NAMALWA (cell line): Measurements from ENCODE around the gene MYO9B.
A peak's percentile ranks its signal among the peaks of the same experiment; 100 is the strongest.

Experiments used
- DNase-seq: peaks from one replicate; pipeline ENCODE4 v3.0.0-alpha.2; 2015; ENCODE audit warnings: low spot score

MYO9B gene

GRCh38 chr19:17242431-17243208 is 167.0 kb downstream of the MYO9B start:
- DNase-seq, result no peak

DNA sequence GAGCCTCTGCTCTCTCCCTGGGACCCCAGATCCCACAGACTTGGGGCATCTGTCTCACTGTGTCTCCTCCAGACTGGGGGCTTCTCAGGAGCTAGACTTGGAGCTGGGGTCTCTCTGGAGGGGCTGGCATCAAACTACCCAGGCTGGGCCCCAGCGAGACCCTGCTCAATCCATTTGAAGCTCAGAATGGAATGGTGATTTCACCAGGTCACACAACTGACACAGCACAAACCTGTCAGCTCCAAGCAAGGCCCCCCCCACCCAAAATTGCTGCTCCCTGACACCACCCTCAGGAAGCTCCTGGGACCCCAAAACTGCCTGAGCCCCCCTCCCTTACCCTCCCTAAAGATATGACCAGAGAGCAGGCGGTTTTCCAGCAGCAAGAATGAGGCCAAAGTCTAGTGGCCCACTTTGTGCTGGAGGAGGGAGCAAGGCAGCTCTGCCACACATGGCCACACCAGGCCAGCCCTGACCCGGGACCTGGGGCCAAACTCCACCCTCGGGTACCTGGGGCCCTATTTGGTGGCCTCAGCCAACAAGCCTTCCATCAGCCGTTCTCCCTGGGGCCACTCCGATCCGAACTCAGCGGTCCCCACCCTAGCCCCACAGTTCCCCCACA is 167.7 kb downstream of the MYO9B start:
- no peak for DNase-seq

DNA sequence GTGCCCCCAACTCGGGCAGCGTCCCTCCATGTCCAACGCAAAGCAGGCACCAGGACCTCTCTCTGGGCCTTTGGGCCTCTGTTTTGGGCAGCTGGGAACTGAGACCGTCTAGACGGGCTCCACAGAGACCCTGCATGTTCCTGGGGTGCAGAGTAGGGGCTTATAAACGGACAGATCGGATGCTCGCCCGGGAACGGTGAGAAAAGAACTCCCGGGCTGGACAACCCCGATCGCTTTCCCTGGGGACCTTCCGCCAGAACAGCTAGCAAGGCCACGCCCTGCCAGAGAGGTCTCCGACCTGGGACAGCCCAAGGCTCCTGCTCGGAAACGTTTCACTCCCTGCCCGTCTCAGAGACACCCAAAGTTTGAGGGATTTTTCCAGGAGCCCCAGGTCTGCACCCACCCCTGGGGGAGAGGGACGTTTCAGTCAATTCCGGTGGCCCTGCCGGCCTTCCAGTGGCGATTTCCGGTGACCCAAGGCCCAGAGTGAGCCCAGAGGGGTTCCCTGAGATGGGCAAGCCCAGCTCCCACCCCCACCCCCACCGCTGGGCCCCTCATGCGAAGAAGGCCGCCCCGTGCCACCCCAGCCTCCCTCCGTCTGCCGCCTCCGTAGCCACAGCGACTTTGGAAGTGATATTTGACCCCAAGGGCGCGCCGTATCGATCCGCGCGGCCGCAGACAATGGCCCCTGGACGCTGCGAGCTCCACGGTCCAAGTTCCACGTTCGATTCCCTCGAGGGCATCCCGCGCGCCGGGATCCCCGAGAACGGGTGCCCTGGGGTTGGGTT is 168.4 kb downstream of the MYO9B start:
- DNase-seq, result no peak

- DNase-seq, result no peak
These were observed 169.3 kb downstream of the MYO9B start for GRCh38 chr19:17244618-17245534.

GRCh38 chr19:17245535-17245984 is 170.0 kb downstream of the MYO9B start, which contains the start of gene NR2F6:
Gene NR2F6, minus strand, starts transcription at chr19:17245919. Its CDS starts 699 bp downstream, at chr19:17245220.
- DNase-seq, result no peak

DNA sequence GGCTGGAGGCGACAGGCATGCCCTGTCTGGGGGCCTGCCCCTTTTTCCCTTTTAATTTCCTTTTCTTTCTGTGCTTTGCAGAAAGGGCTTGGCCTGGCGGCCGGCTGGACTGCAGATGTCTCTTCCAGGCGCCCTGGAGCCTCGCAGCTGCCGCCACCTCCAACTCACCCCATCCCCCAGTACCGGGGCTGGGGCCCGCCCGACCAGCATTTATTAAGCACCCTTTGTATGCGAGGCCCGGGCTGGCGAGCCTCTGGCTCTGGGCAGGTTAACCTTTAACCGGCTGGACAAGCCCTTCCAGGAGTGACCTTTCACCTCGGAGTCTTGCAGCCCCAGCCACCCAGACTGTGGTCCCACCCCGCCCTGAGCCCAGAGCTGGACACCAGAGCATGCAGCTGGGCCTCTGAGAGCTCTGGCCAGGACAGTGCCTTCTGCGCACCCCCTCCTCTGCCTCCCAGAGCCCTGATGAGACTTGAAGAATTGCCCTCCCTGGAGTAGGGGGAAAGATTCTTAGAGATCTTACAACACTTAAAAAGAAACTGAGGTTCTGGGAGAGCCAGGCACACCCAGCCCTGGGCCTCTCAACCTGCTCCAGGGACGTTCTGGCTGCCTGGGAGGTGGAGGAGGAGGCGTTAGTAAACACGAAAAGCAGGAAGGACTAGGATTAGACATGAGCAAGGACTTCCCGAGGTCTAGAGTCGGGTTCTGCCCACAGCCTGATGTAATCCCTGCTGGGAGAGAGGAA is 171.3 kb downstream of the MYO9B start:
- DNase-seq, result no peak

GRCh38 chr19:17248011-17248776 is 172.6 kb downstream of the MYO9B start:
- no peak for DNase-seq

DNA sequence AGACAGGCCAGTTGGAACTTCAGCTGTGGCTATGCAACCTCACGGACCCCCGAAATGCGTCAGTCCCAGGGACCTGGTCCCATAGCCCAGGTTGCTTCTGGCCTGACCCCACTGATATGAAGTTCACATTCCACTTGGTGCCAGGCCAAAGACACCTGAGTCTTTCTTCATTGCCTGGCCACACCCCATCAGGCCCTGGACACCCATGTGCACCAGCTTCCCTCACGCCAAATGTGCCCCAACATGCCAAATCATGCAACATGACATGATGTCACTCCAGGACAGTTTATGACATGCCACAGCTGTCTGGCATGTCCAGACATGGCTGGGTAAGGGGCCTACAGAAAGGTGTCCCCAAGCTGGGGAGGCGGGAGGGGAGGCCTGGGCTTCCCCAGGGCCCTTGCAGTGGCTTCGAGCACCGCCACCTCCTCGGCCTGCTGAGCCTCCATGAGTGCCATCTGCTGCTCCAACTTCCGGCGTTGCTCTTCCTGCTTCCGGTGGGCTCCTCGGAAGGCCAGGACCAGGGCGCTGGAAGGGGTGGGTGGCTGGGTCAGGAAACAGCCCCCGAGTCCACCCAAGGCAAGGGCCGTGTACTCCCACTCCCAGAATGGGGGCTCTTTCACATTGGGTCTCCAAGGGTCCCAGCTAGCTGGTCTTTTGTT is 174.4 kb downstream of the MYO9B start:
- no peak for DNase-seq

- no peak for DNase-seq
These were observed 179.1 kb downstream of the MYO9B start for GRCh38 chr19:17254636-17255035.

DNA sequence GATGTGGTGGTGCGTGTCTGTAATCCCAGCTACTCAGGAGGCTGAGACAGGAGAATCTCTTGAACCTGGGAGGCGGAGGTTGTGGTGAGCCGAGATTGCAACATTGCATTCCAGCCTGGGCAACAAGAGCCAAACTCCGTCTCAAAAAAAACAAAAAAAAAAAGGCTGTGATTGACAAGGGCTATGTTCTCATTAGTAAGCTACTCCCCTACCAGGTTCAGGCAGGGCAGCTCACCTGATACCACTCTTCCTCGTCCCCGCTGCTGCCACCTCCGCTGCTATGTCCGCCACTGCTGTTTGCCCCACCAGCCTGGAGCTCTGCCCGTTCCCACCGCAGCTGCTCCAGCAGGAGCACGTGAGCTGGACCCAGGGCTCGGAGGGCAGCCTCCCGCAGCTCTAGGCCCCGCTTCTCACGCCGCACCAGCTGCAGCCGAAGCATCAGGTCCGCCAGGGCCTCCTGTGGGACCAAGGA is 179.6 kb downstream of the MYO9B start:
- no peak for DNase-seq

DNA sequence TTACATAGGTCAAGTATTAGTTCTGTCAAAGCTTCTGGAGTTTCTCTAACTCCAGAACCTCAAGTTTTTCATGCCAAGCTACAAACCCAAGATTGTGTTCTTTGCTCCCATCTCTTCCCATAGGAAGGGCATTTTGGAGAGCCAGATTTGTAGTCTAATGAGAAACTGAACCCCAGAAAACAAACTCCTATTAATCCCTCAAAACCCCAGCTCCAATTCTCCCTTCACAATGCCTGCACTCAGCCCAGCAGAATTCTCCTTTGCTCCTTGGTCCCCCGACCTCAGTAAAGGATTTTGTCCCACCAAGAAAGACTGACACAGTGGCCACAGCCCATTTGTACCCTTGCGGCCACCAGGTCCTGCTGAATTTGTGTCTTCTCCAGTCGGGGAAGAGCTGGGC is 180.6 kb downstream of the MYO9B start:
- DNase-seq, result no peak

DNA sequence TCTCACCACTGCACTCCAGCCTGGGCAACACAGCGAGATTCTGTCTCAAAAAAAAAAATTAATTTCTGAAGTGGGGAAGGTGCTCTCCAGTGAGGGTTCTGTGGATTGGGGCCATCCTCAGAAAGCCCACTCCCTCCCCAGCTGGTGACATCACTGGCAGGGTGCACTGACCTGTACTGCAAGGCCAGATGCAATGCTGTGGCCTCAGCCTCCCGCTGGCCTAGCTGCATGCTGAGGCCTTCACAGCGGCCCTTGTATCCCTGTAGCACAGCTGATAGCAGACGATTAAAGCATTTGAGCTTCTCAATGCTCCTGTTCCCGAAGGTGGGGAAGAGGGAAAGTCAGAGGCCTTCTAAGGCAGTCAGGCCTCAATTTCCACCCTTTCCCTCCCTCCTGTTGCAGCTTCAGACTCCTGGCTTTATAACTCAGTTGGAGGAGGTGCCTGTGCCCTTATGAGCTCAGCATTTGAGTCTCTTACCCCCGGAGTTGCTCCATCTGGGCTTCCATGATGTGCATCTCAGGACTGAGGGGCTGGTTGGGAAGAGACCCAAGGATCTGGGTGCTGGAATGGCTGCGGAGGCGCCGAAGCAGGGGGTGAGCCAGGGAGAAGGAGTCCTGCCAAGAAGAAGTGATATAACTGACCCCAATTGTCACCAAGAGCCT is 183.7 kb downstream of the MYO9B start:
- DNase-seq, result no peak

DNA sequence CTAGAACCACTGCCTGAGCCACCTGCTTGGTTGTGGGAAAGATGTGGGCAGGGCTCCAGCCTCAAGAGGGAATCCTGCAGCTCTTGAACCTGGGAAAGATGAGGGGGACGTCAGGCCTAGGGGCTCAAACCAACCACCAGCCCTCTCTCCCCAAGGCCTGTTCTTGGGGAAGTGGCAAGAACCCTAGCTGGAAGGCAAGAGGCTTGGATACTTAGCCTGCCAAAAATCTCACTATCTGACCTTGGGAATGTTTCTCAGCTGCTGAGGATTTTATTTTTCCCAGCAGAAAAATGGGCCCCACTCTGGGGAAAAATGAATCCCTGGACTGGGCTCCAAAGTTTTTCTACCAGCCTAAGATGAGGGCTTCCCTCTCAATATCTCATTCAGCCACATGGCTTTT is 184.4 kb downstream of the MYO9B start:
- no peak for DNase-seq

- peak; percentile 96 for DNase-seq
These were observed 185.3 kb downstream of the MYO9B start for GRCh38 chr19:17260842-17261325.

- DNase-seq, result no peak
These were observed 187.0 kb downstream of the MYO9B start for GRCh38 chr19:17262557-17262956.
